NOMO-1 treated with DMSO at 0.1 percent for 48 hours (cell line): ENCODE data around the gene SBK2.
"Not testable (repeated sequence)": the region's sequence is repeated elsewhere in the genome, so short reads cannot be mapped to it uniquely, and the experiment has no call there.

Source experiments
- DNase-seq: peaks from one replicate; lab custom pipeline; 2025; ENCODE audit not compliant: unreplicated experiment; lab: John Stamatoyannopoulos, UW

The SBK2 gene

DNA sequence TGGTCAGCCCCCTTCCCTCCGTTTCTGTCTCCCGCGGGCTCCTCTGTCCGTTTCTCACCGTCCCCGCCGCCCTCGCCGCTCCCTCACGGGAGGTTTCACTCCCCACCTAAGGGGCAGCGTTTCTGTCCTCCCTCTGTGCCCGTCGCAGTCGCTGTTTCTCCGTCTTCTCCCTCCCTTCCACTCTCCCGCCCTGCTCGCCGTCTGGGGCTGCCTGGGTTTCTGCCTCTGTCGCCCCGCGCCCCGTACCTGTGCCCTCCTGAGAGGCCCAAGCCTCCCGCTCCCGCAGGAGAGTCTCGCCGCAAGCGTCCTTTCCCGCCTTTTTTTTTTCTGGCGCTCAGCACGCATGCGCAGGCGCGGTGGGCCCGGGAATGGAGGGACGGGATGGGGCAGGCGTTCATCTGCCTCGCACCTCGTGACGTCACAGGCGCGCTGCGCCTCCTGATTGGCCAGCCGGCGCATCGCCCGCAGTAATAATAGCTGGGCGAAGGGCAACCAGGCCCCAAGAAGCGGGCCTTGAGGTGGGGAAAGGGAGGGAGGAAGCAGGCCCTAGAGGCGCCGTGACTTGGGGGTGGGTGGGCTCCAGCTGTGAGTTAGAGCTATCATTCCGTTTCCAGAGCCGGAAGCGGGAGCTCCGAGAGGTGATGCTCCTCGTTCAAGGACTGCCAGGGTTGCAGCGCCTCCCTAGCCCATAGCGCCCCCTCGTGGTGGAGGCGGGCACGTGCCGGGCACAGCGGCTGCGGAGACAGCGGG, 33.3 kb downstream of the SBK2 start:
- DNase-seq, result peak; percentile 87

DNA sequence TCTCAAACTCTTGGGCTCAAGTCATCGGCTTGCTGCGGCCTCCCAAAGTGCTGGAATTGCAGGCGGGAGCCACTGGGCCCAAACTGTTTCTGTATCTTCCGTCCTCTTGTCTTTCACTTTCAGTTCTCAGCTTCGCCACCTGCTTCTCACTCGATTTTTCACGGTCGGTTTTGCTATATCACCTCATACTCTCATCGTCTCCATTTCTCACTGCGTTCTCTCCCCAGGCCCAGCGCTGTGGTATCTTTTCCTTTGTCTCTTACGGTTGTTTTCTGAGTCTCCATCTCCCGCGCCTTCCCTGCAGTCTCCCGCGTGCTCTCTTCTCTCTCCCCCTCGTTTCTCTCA, 33.8 kb downstream of the SBK2 start:
- DNase-seq, result no peak

DNA sequence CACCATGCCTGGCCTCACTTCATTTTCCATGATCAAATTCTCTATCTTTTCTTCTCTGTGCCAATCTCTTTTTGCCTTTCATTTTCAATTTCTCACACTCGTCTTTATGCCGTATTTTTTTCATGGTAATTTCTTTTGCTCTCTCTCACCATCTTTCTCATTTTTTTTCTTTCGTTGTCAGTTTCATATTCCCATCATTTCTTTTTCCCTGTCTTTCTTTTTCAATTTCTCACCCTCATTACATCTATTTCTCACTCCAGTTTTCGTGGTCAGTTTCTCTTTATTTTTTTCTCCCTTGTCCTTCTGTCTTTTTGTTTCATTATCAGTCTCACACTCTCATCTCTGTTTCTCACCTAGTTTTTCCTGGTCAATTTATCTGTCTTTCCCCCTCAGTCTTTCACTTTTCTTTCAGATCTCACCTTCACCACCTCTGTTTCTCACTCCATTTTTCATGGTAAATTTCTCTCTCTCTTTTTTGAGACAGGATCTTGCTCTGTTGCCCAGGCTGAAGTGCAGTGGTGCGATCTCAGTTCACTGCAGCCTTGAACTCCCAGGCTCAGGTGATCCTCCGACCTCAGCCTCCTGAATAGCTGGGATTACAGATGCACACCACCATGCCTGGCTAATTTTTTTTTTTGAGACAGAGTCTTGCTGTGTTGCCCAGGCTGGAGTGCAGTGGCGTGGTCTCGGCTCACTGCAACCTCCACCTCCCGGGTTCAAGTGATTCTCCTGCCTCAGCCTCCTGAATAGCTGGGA, 34.6 kb downstream of the SBK2 start:
- no peak for DNase-seq

GRCh38 chr19:55500368-55500952, 36.5 kb downstream of the SBK2 start:
- no peak for DNase-seq

GRCh38 chr19:55498246-55498840, 38.6 kb downstream of the SBK2 start:
- no peak for DNase-seq

GRCh38 chr19:55497763-55498162, 39.2 kb downstream of the SBK2 start:
- no peak for DNase-seq

- not testable (repeated sequence) for DNase-seq
These were observed 40.1 kb downstream of the SBK2 start for GRCh38 chr19:55496820-55497219.

GRCh38 chr19:55495646-55496349, 41.1 kb downstream of the SBK2 start:
- no peak for DNase-seq

DNA sequence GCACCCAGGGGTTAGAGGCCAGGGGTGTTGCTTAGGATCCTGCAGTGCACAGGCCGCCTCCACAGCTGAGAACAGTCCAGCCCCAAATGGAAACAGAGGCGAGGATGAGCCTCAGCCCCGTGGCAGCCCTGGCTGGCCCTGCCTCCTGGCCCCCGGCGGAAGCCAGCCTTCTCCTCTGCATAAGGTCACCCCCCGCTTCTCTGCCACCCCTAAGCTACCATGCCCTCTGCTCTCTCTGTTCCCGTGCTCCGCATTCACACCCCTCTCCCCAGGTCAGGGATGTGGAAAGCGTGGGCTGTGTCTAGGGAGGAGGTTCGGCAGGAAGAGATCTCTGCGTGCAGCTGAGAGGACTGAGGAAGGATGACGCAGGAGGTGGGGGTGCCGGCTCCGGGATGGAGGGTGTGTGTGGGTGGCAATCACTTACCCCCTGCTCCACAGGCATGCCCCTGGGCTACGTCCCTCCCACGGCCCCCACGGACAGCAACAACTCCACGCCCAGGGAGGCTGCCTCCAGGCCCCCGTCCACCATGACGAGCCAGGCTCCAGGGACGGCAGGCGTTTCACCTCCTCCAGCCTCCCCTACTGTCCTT, 42.7 kb downstream of the SBK2 start:
- DNase-seq, result no peak

DNA sequence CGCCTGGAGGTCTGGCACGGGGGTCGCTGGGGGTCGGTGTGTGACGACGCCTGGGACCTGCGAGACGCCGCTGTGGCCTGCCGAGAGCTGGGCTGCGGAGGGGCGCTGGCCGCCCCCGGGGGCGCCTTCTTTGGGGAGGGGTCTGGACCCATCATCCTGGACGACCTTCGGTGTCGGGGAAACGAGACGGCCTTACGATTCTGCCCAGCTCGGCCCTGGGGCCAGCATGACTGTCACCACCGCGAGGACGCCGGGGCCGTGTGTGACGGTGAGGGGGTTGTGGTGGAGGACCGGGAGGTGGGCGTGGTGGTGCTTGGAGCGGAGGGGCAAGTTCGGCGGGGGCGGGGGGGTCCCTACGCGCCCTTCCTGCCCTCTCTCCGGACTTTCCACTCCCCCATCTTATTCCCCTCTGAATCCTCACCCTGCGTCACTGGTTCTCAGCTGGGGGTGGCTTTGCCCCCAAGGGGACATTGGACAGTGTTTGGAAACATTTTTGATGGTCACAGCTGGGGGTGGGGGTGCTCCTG, 43.2 kb downstream of the SBK2 start:
- no peak for DNase-seq

- no peak for DNase-seq
These were observed 43.8 kb downstream of the SBK2 start for GRCh38 chr19:55493052-55493644.

GRCh38 chr19:55492362-55492944, 44.5 kb downstream of the SBK2 start:
- DNase-seq, result no peak

GRCh38 chr19:55491546-55492360, 45.2 kb downstream of the SBK2 start:
- no peak for DNase-seq

DNA sequence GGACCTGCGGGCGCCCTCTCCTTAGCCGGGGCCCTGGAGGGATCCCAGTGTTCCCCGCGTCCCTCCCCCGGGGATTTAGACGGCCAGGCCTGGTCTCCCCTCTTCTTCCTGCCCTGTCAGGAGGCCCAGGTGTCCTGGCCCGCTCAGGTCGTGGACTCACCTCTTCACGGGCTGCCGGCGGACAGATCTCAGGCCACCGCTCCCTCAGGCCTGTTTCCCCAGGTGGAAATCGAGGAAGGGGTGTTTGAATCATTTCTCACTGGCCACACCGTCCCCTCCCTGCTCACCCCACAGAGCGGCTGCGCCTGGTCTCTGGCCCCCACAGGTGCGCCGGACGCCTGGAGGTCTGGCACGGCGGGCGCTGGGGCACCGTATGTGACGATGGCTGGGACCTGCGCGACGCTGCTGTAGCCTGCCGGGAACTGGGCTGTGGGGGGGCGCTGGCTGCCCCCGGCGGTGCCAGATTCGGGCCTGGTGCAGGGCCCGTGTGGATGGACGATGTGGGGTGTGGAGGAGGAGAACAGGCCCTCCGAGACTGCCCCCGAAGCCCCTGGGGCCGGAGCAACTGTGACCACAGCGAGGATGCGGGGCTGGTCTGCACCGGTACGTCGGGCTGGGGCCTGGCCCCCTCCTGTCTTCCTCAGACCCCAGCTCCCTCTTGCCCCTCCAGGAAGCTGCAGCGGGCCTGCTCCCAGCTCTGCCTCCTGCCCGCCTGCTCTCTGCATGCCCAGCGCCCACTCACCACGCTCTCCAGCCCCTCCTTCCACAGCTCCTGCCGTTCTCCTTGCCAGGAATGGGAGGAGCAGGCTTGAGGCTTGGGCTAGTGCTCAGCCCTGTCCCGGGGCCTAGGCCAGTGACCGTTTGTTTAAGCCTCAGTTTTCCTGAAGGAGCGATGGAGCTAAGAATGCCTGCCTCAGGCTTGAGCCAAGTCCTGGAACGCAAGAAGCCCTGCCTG, 46.2 kb downstream of the SBK2 start:
- DNase-seq, result no peak

DNA sequence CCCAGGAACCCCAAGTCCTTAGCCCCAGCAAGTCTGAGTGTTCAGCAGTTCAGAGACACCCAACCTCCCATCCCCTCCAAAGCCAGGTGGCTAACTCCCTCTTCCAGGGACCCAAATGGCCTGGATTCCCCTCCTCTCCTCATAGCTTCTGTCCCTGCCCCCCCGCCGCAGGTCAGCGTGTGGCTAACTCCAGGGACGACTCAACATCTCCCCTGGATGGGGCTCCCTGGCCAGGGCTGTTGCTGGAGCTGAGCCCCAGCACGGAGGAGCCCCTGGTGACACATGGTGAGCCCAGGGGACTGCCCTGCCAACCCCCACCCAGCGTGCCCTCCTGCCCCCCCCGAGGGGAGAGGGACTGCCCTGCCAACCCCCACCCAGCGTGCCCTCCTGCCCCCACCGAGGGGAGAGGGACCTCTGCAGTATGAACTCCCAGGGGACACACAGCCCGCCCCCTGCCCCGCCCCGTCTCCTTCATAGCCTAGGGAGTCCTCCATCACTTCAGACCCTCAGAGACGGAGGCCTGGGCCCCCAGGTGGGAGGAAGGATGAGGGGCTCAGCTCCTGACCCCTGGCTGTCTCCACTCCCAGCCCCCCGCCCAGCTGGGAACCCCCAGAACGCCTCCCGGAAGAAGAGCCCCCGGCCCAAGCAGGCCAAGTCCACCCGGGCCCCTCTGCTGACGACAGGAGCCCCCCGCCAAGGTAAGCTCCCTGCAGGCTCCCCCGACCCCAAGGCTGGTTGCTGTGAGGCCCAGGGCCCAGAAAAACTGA, 47.0 kb downstream of the SBK2 start:
- no peak for DNase-seq

- DNase-seq, result no peak
These were observed 47.8 kb downstream of the SBK2 start for GRCh38 chr19:55488986-55489710.
